GM19193 (cell line): Measurements from ENCODE around the gene FXR2.

Source experiments
- POLR2A ChIP-seq: IDR thresholded peaks from 4 replicates; pipeline ENCODE4 v1.6.1; 2011; ENCODE audit not compliant: insufficient read depth, insufficient read length; ENCODE audit errors: extremely low read depth

FXR2 gene

DNA sequence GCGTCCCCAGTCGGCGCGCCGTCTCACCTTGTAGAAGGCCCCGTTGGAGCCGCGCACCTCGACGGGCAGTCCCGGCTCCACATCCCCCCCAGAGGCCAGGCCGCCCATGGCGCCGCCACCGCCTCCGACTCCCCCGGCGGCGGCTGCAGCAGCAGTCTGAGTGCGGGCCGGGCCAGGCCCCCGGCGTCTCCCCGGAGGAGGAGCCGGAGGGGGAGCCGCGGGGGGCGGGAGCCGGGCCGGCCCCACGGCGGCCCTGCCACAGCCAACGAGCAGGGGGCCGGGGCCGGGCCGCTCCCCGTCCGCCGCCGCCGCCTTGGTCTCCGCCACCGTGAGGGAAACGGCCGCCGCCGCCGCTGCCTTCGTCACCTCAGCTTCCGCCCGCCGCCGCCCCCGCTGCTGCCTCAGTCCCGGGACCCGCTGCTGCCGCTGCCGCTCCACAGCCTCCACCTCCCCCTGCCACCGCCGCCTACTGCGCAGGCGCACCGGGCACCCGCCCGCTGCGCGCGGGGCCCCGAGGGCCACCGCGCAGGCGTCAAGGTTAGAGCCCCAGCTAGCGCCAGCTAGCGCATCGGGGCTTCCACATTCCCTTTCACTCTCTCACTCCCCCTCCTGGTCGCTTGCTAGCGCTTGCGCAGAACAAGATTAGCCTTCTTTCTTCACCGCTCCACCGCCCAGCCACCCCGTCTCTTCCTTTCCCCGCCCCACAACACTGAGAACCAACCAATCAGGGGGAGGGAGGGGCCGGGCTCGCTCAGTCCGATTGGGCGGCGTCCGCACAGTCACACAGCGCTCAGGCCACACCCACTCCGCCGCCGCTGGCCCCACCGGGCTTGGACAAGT is at the start of gene FXR2:
TSS of gene FXR2 (minus strand) at position 473 of the 840 bp plus-strand sequence. CDS start at position 108, 365 bp downstream.
- TF ChIP-seq POLR2A, result peak; percentile 60

DNA sequence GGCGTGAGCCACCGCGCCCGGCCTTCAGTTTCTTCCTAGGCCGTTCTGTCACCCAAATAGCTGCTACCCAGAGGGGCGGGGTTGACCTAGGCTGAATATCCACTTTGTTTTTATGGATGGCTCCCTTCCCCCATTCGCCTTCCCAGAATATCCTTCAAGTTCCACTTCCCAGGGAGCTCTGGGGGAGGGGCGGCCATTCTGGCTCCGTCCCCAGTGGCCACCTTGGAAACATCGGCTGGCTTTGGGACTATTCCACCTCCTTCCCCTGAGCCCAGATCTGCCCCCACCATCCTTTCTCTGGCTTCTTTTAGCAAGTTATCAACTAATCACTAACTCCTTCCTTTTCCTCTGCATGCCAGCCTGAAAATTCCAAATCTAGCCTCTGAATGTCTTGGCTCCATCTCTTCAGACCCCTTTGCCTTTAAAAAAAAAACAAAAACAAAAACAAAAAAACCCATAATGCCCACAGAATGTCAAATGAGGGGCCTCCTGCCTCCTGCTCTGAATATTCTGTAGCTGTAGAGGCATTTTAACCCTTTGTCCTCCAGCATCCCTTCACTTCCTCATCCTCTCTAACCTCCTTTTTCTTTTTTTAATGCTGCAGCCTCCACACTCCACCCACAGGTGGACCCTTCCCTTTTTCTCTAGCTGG is 42.4 kb upstream of the FXR2 start:
- no peak for TF ChIP-seq POLR2A

DNA sequence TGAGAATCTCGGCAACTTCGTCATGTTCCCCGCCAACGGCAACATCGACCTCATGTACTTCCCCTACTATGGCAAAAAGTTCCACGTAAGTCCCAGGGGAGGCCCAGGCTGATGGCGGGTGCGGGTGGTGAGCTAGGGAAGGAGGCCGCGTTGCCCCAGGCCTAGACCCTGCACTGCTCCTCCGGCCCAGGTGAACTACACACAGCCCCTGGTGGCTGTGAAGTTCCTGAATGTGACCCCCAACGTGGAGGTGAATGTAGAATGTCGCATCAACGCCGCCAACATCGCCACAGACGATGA is 40.8 kb upstream of the FXR2 start:
- TF ChIP-seq POLR2A, result no peak

DNA sequence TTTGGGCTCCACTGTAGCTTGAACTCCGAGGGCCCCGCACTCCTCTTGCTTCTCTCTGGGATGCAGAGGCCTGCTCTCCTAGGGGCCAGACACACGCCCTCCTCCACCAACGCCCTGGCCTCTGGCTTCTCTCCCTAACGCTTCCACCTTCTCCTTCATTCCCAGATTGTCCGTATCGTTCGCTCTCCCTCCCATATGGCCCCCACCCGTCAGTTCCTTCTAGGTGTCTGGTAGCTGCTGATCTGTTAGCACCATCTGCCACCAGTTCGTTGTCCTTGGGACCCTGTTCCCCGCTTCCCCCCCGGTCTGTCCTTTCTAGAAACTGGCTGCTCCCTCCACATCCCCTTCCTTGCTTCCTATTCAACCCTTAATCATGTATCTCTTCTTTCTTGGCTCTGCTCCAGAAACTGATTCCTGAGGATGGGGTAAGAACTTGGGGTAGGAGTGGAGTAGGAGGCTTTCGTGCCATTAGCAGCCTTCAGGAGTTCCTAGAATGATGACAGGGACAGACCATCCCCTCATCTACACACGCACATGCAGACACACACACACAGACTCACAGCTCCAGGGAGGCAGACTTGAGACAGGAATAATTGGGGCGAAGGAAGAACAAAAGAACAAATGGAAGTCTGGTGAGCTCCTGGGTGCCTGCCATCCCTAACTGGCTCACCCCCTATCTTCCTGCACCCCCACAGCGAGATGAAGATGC is 40.3 kb upstream of the FXR2 start:
- TF ChIP-seq POLR2A, result no peak

DNA sequence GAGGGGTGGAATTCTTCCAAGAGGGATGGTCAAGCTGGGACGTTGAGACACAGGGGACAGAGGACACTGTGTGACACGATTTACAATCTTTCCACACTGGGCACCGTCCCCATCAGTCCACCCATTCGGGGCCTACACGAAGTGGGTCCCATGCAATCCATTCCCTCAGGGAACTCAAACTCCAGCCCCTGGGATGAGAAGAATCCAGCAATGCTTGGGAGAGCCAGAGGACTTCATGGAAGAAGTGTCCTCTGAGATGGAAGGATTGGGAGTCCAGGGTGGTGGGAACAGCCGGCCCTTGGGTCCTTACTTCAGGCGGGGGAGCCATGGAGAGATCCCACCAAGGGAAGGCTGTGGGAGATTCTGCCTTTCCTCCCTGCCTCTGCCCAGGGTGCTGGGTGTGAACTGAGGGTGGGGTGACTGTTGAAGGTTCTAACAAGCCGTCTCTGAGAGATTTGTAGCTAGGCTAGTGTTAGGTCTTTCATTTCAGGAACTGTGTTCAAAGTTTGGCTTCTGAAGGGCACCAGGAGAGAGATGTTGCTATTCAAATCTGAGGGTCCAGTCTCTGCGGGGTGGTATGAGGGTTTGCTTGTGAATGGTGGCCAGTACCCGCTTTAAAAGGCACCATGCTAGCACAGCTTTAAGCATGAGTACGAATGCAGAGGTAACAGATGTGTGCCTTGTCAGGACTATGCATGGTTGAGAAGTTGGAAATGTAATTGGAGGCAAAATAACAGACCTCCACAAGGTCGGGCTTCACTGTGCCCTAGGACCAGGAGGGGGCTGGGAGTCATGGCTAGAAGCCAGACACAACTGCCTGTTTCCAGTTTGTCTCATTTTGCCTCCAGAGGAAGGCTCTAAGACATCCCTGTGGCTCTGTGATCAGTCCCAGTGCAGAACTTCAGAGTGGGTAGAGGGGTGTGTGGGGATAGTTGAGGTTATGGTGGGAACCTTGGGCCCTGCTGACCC is 38.0 kb upstream of the FXR2 start:
- TF ChIP-seq POLR2A, result no peak

DNA sequence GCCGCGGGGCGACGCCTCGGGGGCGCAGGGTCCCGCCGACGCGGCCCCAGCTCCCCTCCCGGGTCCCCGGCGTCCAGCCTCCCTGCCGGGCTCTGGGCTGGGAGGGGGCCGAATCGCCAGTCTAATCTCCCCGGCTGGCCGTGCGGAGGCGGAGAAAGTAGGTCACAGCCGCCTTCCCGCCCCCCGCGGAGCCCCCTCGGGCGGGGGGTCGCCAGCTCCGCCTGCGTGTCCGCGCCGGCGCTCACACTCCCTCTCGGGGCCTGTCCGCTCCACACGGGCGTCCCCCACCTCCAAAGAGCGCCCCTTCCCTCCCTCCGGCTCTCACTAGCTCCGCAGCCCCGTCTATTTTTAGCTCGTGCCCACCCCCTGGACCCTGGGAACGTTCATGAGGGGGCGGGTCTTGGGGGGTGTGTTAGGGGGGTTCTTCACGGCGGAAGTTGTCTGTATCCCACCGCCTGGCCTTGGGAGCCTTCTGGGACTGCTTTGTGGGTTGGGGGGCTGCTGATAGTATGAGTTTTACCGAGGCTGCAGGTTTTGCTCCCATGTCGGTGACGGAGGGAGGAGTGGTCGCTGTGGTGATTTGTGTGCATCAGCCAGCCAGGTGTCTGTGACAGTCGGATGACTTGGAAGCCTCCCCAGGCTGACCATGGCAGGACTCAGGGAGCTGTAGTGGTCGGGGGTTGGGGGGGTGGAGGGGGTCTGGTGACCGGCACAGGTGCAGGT is 37.1 kb upstream of the FXR2 start:
- TF ChIP-seq POLR2A, result no peak

DNA sequence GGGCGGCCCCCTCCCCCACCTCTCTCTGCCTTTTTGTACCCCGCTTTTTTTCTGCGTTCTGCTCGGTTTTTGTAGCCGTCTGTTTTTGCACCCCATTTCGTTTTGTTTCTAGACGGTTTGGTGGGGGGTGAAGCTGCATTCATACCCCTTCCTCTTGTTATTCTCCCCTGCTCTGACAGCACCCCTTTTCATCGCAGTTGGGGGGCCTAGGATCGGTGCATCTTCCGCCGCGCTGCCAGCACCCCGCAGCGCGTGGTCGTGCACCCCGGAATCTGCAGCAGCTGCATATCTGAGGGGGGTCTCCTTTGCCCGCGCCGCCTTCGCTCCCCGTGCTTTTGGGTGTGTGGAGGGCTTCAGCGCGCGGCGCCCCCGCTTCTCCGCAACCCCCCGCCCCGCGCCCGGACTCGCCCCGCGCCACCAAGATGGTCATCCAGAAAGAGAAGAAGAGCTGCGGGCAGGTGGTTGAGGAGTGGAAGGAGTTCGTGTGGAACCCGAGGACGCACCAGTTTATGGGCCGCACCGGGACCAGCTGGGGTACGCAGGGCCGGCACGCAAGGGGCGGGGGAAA is 36.5 kb upstream of the FXR2 start:
- TF ChIP-seq POLR2A, result no peak

DNA sequence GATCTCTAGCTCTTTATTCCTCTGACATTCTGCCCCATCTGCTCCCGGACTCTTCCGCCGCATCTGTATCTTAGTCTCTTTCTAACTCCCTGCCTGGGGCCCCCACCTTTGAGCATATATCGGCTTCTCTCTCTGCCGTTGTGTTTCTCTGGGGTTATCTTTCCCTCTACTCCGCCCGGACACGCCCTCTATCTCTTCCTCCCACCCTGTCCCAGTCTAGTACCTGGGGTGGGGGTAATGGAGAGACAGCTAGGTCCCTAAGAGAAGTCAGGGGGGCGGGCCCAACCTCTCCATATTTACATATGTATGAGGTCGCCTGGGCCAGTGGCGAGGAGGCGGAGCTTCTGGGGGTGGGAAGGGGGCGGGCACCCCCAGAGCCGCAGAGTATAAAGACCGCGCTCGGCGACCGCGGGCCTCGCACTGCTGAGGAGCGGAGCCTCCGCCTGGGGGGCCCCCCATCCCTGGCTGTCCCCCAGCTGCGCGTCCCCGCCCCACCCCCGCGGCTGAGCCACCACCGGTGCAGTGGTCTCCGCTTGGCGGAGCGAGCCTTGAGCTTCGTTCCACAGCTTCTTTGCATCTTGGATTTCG is 35.9 kb upstream of the FXR2 start, which contains the start of gene ATP1B2:
TSS of gene ATP1B2 (plus strand) at position 418 of the 588 bp plus-strand sequence. CDS start 593 bp downstream, outside the sequence.
- TF ChIP-seq POLR2A, result no peak

DNA sequence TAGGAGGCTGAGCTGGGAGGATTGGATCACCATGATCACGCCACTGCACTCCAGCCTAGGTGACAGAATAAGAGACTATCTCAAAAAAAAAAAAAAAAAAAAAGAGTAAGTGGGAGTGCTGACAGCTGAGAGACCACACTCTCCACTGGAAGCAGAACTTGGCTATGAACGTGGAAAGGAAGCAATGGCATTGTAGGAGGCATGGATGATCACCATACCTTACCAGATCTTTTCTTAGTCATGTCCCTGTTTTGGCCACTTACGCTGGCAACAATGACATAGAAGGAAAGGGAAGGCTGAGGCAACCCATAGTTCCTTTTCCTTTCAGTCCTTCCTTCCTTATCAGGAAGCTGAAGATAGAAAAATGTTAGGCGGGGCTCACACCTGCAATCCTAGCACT is 32.3 kb upstream of the FXR2 start:
- TF ChIP-seq POLR2A, result no peak

DNA sequence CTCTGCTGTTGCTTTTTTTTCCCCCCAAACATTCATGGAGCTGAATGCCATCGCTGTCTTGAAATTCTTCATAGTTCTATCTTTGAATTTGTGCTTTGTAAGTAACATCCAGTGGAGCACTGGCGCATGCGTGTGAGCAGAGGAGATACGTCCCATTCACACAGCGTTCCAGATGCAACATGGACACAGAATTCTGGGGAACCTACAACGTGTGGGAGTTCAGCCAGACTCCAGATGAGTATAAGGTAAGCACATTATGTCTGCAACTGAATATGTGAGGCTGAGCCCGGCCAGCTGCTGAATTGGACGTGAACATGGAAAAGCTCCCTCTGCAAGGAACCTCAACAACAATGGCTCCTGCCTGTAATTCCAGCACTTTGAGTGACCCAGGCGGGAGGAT is 31.8 kb upstream of the FXR2 start:
- no peak for TF ChIP-seq POLR2A

DNA sequence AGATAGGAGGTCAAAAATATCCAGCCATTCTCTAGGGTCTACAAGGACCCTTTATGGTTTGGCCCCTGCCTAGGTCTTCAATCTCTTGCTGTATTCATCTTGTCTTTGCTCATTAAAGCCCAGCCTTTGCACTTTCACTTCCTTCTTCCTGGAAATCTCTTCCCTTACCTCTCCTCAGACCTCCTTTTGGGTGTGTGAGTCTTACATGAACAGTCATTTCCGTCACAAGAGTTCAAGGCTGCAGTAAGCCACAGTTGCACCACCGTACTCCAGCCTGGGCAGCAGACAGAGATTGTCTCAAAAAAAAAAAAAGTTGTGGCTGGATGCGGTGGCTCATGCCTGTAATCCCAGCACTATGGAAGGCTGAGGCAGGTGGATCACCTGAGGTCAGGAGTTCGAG is 30.1 kb upstream of the FXR2 start:
- TF ChIP-seq POLR2A, result no peak

DNA sequence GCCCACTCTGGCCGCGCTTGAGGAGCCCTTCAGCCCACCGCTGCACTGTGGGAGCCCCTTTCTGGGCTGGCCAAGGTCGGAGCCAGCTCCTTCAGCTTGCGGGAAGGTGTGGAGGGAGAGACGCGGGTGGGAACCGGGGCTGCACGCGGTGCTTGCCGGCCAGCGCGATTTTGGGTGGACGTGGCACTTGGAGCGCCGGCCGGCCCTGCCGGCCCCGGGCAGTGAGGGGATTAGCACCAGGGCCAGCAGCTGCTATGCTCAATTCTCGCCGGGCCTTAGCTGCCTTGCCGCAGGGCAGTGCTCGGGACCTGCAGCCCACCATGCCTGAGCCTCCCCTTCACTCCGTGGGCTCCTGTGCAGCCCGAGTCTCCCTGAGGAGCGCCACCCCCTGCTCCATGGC is 26.1 kb upstream of the FXR2 start:
- TF ChIP-seq POLR2A, result no peak

DNA sequence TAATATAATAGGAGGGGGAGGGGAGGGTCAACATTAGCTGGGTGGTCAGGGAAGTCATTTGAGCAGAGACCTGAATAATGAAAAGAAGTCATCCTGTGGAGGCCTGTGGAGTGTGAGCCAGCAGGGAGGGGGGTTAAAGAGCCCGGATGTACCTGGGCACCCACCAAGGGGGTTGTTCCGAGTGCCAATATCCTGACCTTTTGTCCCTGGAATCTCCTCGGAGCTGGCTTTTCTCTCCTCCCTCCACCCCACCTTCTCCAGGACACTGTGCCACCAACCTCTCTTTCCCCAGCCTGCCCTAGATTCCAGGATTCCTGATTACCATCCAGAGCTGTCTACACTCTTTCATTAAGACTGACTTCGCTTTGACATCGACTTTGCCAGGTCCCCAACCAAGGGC is 21.5 kb upstream of the FXR2 start:
- no peak for TF ChIP-seq POLR2A

DNA sequence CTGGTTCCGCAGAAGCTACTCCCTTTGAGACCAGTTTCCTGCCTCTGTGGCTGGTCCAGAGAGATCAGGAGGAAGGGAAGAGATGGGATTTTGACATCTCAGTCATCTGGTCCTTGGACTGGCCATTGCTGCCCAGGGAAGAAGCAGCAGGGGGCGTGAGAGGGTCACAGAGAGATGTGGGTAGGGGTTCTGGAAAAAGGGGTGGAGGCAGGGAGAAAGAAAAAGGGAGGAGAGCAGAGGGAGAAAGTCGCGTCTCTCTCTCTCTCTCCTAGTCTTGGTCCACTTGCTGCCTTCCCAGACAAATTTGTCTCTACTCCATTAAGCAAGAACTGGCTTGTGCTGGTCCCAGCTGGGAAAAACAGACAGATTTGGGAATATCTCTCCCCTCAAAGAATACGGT is 19.7 kb upstream of the FXR2 start:
- TF ChIP-seq POLR2A, result no peak

DNA sequence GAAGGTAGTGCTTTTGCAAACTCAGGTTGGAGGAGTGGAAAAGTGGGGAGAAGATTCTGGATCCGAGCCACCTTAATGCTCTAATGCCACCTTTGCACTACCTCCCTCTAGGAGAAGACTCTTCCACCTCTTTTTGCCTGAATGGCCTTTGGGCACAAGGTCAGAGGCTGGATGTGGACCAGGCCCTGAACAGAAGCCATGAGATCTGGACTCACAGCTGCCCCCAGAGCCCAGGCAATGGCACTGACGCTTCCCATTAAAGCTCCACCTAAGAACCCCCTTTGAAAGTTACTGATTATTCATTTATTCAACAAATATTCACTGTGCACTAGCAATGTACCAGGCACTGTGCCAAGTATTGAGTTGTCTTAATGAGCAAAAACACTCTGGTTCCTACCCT is 18.4 kb upstream of the FXR2 start:
- no peak for TF ChIP-seq POLR2A
